HepG2 (cell line): ENCODE results near the gene OR2F1. TPM values are rescaled to one million over a fixed set of nuclear protein-coding genes. Genes with fewer than 3 reads are reported as not detected.
A peak's percentile ranks its signal among the peaks of the same experiment; 100 is the strongest.

Source experiments
- ATAC-seq: fragments of 200-7000 bp; cut with Tn5 transposase; 3 replicates; pipeline ENCODE4 v1.9.1; 2020; ENCODE audit warnings: mild to moderate bottlenecking, moderate library complexity
- BruUV-seq: library from RNA; stranded (reverse); fragments of 400-500 nt; replicated peaks from 2 replicates; lab custom pipeline; 2021; lab: Mats Ljungman, UMichigan
- CTCF ChIA-PET: fragments of 300-600 bp; formaldehyde crosslinking; extraction: SDS; loops from one replicate; lab custom pipeline; 2021; ENCODE audit warnings: low total read pairs, inconsistent platforms, low intra/inter-chr PET ratio; lab: Yijun Ruan, JAX
- POLR2A ChIA-PET: fragments of 350-600 bp; sonication (Branson Sonifier 250); formaldehyde crosslinking; loops from one replicate; lab custom pipeline; 2020; ENCODE audit warnings: antibody characterized with exemption, inconsistent platforms; lab: Yijun Ruan, JAX
- DNase-seq: peaks from one replicate; pipeline ENCODE4 v3.0.0-alpha.2; 2015; ENCODE audit warnings: low spot score
- FAIRE-seq: peaks from 3 replicates; lab custom pipeline; 2011; peaks lifted over from hg19 to GRCh38; lab: Jason Lieb, UNC
- H2AFZ ChIP-seq: one replicate; pipeline ENCODE4 v1.6.1; 2011; ENCODE audit warnings: low read length, inconsistent platforms
- H3K27ac ChIP-seq: fragments of 300-600 bp; 3 replicates; pipeline ENCODE4 v1.8.0; 2011; ENCODE audit warnings: mixed run types, mild to moderate bottlenecking, mixed read lengths, low read length, inconsistent platforms; ENCODE audit not compliant: insufficient read depth; ENCODE audit errors: extremely low read length
- H3K27me3 ChIP-seq, 2 experiments: fragments of 200-600 bp in 1 of 2; 2 replicates in 1 of 2; 3 replicates in 1 of 2; pipeline versions ENCODE4 v1.6.0 to v1.8.0; 2011; ENCODE audit warnings: low read length in 2 of 2, mild to moderate bottlenecking in 2 of 2, moderate library complexity in 2 of 2, inconsistent platforms in 1 of 2; ENCODE audit not compliant: insufficient read depth in 2 of 2, control insufficient read depth in 1 of 2
- H3K36me3 ChIP-seq, 2 experiments: fragments of 200-600 bp in 1 of 2; replicated peaks in 1 of 2; 2 replicates in 1 of 2; 3 replicates in 1 of 2; pipeline versions ENCODE4 v1.5.1 to v1.8.0; 2011; ENCODE audit warnings: low read length in 2 of 2, inconsistent platforms in 1 of 2; ENCODE audit not compliant: insufficient read depth in 2 of 2, control insufficient read depth in 1 of 2
- H3K4me1 ChIP-seq: 2 replicates; pipeline ENCODE4 v1.5.1; 2012; ENCODE audit warnings: low read length, inconsistent platforms; ENCODE audit not compliant: insufficient read depth
- H3K4me2 ChIP-seq: 2 replicates; pipeline ENCODE4 v1.6.0; 2011; ENCODE audit warnings: low read depth, low read length, inconsistent platforms
- H3K4me3 ChIP-seq, 3 experiments: fragments of 200-600 bp in 1 of 3; sonication (generic), shearing (Covaris generic) in 1 of 3; replicated peaks in 1 of 3; 2 replicates each; pipeline ENCODE4 v1.5.1; 2011 to 2016; ENCODE audit warnings: low read length in 3 of 3, inconsistent platforms in 2 of 3, low read depth in 2 of 3, mild to moderate bottlenecking in 2 of 3, control low read depth in 1 of 3, mixed read lengths in 1 of 3; ENCODE audit not compliant: insufficient read depth in 1 of 3
- H3K79me2 ChIP-seq: one replicate; pipeline ENCODE4 v1.6.1; 2011; ENCODE audit warnings: low read length, inconsistent platforms; ENCODE audit not compliant: insufficient read depth
- H3K9ac ChIP-seq: 2 replicates; pipeline ENCODE4 v1.6.0; 2011; ENCODE audit warnings: mild to moderate bottlenecking, low read depth, low read length, inconsistent platforms; ENCODE audit not compliant: insufficient read depth
- H3K9me3 ChIP-seq: 2 replicates; pipeline ENCODE4 v1.5.1; 2012; ENCODE audit warnings: mild to moderate bottlenecking, low read length
- H4K20me1 ChIP-seq: 2 replicates; pipeline ENCODE4 v1.6.0; 2011; ENCODE audit warnings: inconsistent platforms, mild to moderate bottlenecking, low read length, moderate library complexity; ENCODE audit not compliant: insufficient read depth
- CREB1 ChIP-seq, 2 experiments: fragments of 450-650 bp in 1 of 2; IDR thresholded peaks; 2 replicates each; pipeline ENCODE4 v1.6.1; 2016 to 2017; ENCODE audit warnings: control low read depth in 1 of 2, mild to moderate bottlenecking in 1 of 2, missing compliant biosample characterization in 1 of 2, missing genetic modification characterization in 1 of 2
- EED ChIP-seq: sonication (generic); formaldehyde crosslinking; IDR thresholded peaks from 2 replicates; pipeline ENCODE4 v1.5.0; 2020; ENCODE audit warnings: mild to moderate bottlenecking, missing genetic modification reagents
- FOXO1 ChIP-seq: sonication (generic); formaldehyde crosslinking; IDR thresholded peaks from 2 replicates; pipeline ENCODE4 v1.4.0; 2020; ENCODE audit warnings: missing genetic modification reagents
- GTF2F1 ChIP-seq: fragments of 150-350 bp; IDR thresholded peaks from 2 replicates; pipeline ENCODE4 v1.6.1; 2014; ENCODE audit warnings: low read length
- KDM3A ChIP-seq: IDR thresholded peaks from 2 replicates; pipeline ENCODE4 v1.6.1; 2018; ENCODE audit warnings: low read depth, missing compliant biosample characterization
- KDM6A ChIP-seq: IDR thresholded peaks from 2 replicates; pipeline ENCODE4 v1.6.1; 2016; ENCODE audit warnings: low read depth
- MAFK ChIP-seq, 2 experiments: IDR thresholded peaks in 1 of 2; conservative IDR thresholded peaks in 1 of 2; 2 replicates each; pipeline ENCODE4 v1.6.1; 2011; ENCODE audit warnings: improper control_type of control experiment in 2 of 2, low read length in 2 of 2
- RBM39 ChIP-seq: fragments of 200-400 bp; formaldehyde crosslinking; IDR thresholded peaks from one replicate; pipeline ENCODE4 v1.6.1; 2018; ENCODE audit warnings: antibody characterized with exemption, mild to moderate bottlenecking, low read depth, low read length; ENCODE audit not compliant: poor library complexity, severe bottlenecking
- SIX1 ChIP-seq: sonication (generic); formaldehyde crosslinking; IDR thresholded peaks from 2 replicates; pipeline ENCODE4 v1.4.0; 2020; ENCODE audit warnings: missing genetic modification reagents, borderline replicate concordance
- TEAD3 ChIP-seq: optimal IDR thresholded peaks from 2 replicates; pipeline ENCODE3; 2016; ENCODE audit warnings: borderline replicate concordance
- ZKSCAN1 ChIP-seq: fragments of 150-350 bp; IDR thresholded peaks from 2 replicates; pipeline ENCODE4 v1.6.1; 2014; ENCODE audit warnings: low read length
- ZMYM3 ChIP-seq: sonication (generic); formaldehyde crosslinking; IDR thresholded peaks from 2 replicates; pipeline ENCODE4 v1.5.1; 2020; ENCODE audit warnings: mild to moderate bottlenecking, missing genetic modification reagents
- ZNF232 ChIP-seq: sonication (generic); formaldehyde crosslinking; IDR thresholded peaks from 2 replicates; pipeline ENCODE4 v1.4.0; 2020; ENCODE audit warnings: missing genetic modification reagents, borderline replicate concordance
- ZNF33A ChIP-seq: sonication (generic); formaldehyde crosslinking; IDR thresholded peaks from 2 replicates; pipeline ENCODE4 v1.5.1; 2020; ENCODE audit warnings: missing genetic modification reagents, mild to moderate bottlenecking, moderate library complexity, borderline replicate concordance
- ZNF629 ChIP-seq: sonication (generic); formaldehyde crosslinking; conservative IDR thresholded peaks from 2 replicates; pipeline ENCODE4 v1.5.0; 2020; ENCODE audit warnings: missing genetic modification reagents
- WGBS: methylation state at CpG from one replicate; pipeline ENCODE4 v1.1.6; 2017; ENCODE audit warnings: low lambda C conversion rate; 5-methylcytosine and 5-hydroxymethylcytosine counted together
- in situ Hi-C: cut with HindIII; loops from 2 replicates; pipeline ENCODE4 v1.10.0; 2017; ENCODE audit warnings: low pct_unique_long_range_greater_than_20kb; ENCODE audit not compliant: extremely low pct_ligation_motif_present
- intact Hi-C: fragments of 100-400 bp; cut with micrococcal nuclease; formaldehyde crosslinking; loops from one replicate; pipeline ENCODE4 v1.10.0; 2022; ENCODE audit not compliant: unreplicated experiment
- polyA plus RNA-seq, 8 experiments: library from polyadenylated mRNA; depleted of rRNA in 3 of 8; stranded (reverse) in 7 of 8; unstranded in 1 of 8; fragments of >200 nt; fragmentation: Illumina TruSeq in 4 of 8; extraction: Trizol in 4 of 8; gene quantifications; 2 replicates each; pipeline versions ENCODE4 v1.2.1 to v1.2.3, GENCODE V29; 2011 to 2016; ENCODE audit warnings: low read depth in 4 of 8, missing spikeins in 1 of 8, mixed read lengths in 1 of 8; ENCODE audit not compliant: insufficient read depth in 1 of 8
- total RNA-seq, 5 experiments: library from RNA; depleted of rRNA; stranded (reverse); fragments of >200 nt; fragmentation: Illumina TruSeq; extraction: Trizol; gene quantifications; 2 replicates each; pipeline ENCODE4 v1.2.3, GENCODE V29; 2016; ENCODE audit warnings: low read depth in 1 of 5
- TF ChIP-seq, protein P1 (sequence below): sonication (generic); formaldehyde crosslinking; IDR thresholded peaks from 2 replicates; pipeline ENCODE4 v1.5.0; 2020; ENCODE audit warnings: missing genetic modification reagents
- TF ChIP-seq, protein P2 (sequence below): sonication (generic); formaldehyde crosslinking; IDR thresholded peaks from 2 replicates; pipeline ENCODE4 v1.9.0; 2022; ENCODE audit warnings: missing genetic modification reagents, mild to moderate bottlenecking, borderline replicate concordance

OR2F1 gene
- total and polyA plus RNA-seq, 2 of the 13 experiments (the other 11 are each of a cell fraction or from before 2014, with no cell fraction given) = 0.36 to 1.5 TPM

GRCh38 chr7:143979998-143980397 lies 25.4 kb downstream of the OR2F1 start:
- Histone ChIP-seq H4K20me1 (no peaks in the 10 kb centered on the region), H3K36me3 (no peaks in the 10 kb centered on the region), H3K27me3 (no peaks in the 10 kb centered on the region), H3K79me2 (no peaks in the 10 kb centered on the region), H3K4me1 (peaks cover 8% of the 10 kb centered on the region), H3K4me2 (no peak overlapping the region), H2AFZ (no peak overlapping the region), H3K4me3 (no peak overlapping the region), H3K27ac (no peak overlapping the region), H3K9me3 (no peaks in the 10 kb centered on the region), H3K9ac (no peak overlapping the region)
- FAIRE-seq = no peak
- no peak for DNase-seq
- POLR2A ChIA-PET = no interaction called here
- TF ChIP-seq CREB1 (IDR thresholded peaks at IDR 0.05) (peak; percentile 74), CREB1 (CRISPR knock-in tag; IDR thresholded peaks at IDR 0.05) (no peak), KDM3A (CRISPR knock-in tag) (no peak)
- WGBS = 59% methylated on average over 2 of the region's 2 CpGs
- intact Hi-C loops = loop anchor here (5.0 kb wide), 2 partner anchors 32 to 78 kb away; partner anchors contain the start of gene TCAF1
- in situ Hi-C loops = no loop called here
- no peak for ATAC-seq
- CTCF ChIA-PET = no interaction called here
- no TSS peak for BruUV-seq

GRCh38 chr7:143980746-143981510 lies 26.3 kb downstream of the OR2F1 start:
- Histone ChIP-seq H3K36me3 (no peaks in the 10 kb centered on the region), H3K27ac (no peak overlapping the region), H3K9ac (no peak overlapping the region), H3K9me3 (no peaks in the 10 kb centered on the region), H3K4me3 (no peak overlapping the region), H4K20me1 (no peaks in the 10 kb centered on the region), H3K27me3 (no peaks in the 10 kb centered on the region), H3K4me2 (no peak overlapping the region), H2AFZ (no peak overlapping the region), H3K4me1 (peaks cover 8% of the 10 kb centered on the region), H3K79me2 (no peaks in the 10 kb centered on the region)
- CTCF ChIA-PET = no interaction called here
- intact Hi-C loops = no loop called here
- POLR2A ChIA-PET = no interaction called here
- ATAC-seq = no peak
- in situ Hi-C loops = no loop called here
- no TSS peak for BruUV-seq
- FAIRE-seq = no peak
- 98% methylated on average over 10 of the region's 10 CpGs for WGBS
- no peak for DNase-seq
- TF ChIP-seq SIX1 (CRISPR knock-in tag) = no peak
- no peak for TF ChIP-seq FOXO1
- no peak for TF ChIP-seq ZNF232 (CRISPR knock-in tag)
- no peak for TF ChIP-seq EED
- TF ChIP-seq, protein P1, sequence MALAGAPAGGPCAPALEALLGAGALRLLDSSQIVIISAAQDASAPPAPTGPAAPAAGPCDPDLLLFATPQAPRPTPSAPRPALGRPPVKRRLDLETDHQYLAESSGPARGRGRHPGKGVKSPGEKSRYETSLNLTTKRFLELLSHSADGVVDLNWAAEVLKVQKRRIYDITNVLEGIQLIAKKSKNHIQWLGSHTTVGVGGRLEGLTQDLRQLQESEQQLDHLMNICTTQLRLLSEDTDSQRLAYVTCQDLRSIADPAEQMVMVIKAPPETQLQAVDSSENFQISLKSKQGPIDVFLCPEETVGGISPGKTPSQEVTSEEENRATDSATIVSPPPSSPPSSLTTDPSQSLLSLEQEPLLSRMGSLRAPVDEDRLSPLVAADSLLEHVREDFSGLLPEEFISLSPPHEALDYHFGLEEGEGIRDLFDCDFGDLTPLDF (CRISPR knock-in tag) = no peak
- TF ChIP-seq GTF2F1 = no peak
- TF ChIP-seq ZKSCAN1 = no peak
- no peak for TF ChIP-seq TEAD3 (CRISPR knock-in tag)
- no peak for TF ChIP-seq RBM39
- no peak for TF ChIP-seq ZNF629
- no peak for TF ChIP-seq ZMYM3 (CRISPR knock-in tag)
- no peak for TF ChIP-seq ZNF33A (CRISPR knock-in tag)
- TF ChIP-seq MAFK (conservative IDR thresholded peaks at IDR 0.05 in 1 of 2, IDR thresholded peaks at IDR 0.05 in 1 of 2; ENCODE audit: low read length in 2 of 2) = no peak
- TF ChIP-seq KDM6A (CRISPR knock-in tag) = no peak
- TF ChIP-seq, protein P2, sequence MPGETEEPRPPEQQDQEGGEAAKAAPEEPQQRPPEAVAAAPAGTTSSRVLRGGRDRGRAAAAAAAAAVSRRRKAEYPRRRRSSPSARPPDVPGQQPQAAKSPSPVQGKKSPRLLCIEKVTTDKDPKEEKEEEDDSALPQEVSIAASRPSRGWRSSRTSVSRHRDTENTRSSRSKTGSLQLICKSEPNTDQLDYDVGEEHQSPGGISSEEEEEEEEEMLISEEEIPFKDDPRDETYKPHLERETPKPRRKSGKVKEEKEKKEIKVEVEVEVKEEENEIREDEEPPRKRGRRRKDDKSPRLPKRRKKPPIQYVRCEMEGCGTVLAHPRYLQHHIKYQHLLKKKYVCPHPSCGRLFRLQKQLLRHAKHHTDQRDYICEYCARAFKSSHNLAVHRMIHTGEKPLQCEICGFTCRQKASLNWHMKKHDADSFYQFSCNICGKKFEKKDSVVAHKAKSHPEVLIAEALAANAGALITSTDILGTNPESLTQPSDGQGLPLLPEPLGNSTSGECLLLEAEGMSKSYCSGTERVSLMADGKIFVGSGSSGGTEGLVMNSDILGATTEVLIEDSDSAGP (CRISPR knock-in tag) = no peak
